NCI-H2107 treated with DMSO at 0.1 percent for 48 hours (cell line): ENCODE measurements around the gene CTAG1B.
"Not testable (repeated sequence)": the region's sequence is repeated elsewhere in the genome, so short reads cannot be mapped to it uniquely, and the experiment has no call there.

Source experiments
- DNase-seq: peaks from one replicate; lab custom pipeline; 2025; ENCODE audit not compliant: unreplicated experiment; lab: John Stamatoyannopoulos, UW

CTAG1B gene

DNA sequence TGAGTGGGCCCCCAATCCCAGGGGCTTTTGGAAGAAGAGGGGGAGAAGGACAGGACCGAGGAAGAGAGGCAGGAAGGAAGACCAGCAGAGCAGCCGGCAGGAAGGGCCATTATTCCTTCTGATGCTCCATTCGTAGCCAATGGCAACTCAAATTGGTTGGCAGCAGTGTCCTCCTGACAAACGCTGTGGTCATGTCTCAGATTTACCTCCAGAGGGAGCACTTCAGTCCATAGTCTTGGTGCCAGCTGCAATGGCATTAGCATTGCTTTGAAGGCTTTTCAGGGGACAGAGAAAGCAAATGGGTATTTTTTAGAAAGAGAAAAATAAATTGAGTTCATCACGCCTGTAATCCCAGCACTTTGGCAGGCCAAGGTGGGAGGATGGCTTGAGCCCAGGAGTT, 9.9 kb upstream of the CTAG1B start:
- not testable (repeated sequence) for DNase-seq

DNA sequence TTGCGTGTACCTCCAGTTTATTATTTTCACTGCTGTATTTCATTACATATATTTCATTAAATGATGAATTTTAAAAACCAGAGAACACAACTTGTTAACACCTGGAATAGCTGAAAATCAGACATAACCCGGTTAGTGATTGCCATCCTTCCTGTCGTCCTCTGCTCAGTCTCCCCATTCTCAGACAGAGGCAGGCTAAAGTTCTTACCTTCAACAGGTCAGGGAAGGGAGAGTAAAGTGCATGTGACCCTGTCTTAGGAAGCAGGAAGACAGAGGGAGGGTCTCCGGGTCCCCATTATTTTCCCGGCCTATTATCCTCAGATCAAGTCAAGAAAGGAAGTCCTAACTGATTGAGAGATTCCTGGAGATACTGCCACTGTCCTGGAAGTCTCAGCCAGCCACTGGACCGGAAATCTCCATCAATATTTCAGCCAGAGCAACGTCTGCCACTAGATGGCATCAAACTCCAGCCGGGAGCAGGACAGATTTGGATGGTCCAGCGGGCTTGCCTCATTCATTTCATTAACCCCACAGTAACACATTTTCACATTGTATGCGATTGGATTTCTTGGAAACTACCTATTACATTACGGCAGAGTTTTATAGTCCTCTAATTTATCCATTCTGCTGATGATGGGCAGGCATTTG, 1.8 kb upstream of the CTAG1B start:
- not testable (repeated sequence) for DNase-seq

DNA sequence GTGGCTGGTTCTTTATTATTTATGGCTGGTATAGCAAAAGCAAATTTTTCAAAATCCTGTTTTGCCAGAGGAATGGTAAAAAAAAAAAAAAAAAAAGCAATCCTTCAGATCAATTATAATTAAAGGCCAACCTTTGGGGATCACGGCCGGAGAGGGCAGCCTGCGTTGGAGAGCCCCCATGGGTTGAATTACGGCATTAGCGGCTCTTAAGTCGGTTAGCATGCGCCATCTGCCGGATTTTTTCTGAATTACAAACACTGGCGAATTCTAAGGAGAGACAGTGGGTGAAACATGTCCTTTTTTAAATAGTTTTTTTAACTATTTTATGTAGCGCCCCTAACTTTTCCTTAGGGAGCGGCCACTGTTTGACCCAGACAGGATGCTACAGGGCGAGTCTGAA, 5.5 kb downstream of the CTAG1B start:
- not testable (repeated sequence) for DNase-seq

DNA sequence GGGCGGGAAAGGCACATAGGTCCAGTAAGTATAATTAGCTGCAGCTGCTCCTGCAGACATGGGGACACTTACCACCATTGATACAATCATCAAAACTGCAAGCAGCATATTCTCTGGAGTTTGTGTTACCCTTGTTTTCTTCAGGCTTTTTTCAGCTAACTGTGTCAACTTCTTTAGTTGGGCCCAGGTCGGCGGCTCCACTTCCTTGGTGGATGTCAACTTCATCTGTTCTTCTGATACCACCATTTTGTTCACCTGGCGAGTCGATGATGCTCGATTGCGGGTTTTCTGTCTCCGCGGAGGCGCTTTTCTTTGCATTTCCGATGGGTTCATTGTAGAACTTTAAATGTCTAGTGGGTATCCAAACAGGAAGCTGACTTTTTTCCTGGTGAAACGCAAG, 7.9 kb downstream of the CTAG1B start:
- DNase-seq: not testable (repeated sequence)

DNA sequence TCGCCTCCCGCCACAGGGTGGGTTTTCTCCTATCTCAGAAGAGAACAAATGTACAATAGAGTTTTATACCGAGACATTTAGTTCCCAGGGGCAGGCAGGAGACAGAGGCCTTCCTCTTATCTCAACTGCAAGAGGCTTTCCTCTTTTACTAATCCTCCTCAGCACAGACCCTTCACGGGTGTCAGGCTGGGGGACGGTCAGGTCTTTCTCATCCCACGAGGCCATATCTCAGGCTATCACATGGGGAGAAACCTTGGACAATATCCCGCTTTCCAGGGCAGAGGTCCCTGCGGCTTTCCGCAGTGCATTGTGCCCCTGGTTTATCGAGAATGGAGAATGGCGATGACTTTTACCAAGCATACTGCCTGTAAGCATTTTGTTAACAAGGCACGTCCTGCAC, 10.3 kb downstream of the CTAG1B start:
- not testable (repeated sequence) for DNase-seq

DNA sequence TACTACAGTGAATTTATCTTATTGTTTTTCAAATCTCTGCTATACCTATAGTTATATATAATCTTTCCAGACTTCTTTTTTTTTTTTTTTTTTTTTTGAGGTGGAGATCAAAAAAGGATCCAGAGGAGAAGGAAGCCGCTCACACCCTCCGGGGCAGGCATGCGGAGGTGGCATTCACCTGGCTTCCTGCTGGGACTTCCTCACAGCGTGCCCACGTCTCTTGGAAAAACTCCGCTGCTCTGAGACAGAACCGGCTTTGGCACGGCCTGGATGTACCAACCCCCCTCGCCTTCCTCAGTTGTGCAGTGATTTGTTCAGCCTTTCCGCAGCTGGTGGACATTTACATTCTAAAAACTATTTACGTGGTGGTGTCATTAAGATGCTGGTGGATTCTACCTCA, 11.1 kb downstream of the CTAG1B start:
- not testable (repeated sequence) for DNase-seq

DNA sequence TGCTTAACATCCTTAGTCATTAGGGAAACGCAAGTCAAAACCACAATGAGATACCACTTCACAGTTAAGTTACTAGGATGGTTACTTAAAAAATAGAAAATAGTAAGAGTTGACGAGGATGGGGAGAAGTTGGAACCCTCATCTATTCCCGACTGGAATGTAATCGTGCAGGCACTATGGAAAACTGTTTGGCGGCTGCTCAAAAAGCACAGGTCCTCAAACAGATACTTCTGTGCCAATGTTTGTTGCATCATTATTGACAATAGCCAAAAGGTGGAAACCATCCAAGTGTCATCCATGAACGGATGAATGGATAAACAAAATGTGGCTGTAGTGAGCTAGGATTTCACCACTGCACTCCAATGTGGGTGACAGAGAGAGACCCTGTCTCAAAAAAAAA, 11.7 kb downstream of the CTAG1B start:
- no peak for DNase-seq

DNA sequence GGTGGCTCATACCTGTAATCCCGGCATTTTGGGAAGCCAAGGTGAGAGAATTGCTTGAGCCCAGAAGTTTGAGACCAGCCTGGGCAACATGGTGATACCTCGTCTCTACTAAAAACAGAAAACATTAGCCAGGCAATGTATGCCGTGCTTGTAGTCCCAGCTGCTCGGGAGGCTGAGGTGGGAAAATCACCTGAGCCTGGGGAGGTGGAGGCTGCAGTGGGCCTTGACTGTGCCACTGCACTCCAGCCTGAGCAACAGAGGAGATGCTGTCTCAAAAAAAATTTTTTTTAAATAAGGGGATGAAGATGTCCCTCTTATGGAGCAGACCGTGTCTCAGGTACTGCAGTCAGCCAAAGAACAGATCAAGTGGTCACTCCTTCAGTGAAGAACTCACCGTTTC, 13.5 kb downstream of the CTAG1B start:
- DNase-seq: no peak

DNA sequence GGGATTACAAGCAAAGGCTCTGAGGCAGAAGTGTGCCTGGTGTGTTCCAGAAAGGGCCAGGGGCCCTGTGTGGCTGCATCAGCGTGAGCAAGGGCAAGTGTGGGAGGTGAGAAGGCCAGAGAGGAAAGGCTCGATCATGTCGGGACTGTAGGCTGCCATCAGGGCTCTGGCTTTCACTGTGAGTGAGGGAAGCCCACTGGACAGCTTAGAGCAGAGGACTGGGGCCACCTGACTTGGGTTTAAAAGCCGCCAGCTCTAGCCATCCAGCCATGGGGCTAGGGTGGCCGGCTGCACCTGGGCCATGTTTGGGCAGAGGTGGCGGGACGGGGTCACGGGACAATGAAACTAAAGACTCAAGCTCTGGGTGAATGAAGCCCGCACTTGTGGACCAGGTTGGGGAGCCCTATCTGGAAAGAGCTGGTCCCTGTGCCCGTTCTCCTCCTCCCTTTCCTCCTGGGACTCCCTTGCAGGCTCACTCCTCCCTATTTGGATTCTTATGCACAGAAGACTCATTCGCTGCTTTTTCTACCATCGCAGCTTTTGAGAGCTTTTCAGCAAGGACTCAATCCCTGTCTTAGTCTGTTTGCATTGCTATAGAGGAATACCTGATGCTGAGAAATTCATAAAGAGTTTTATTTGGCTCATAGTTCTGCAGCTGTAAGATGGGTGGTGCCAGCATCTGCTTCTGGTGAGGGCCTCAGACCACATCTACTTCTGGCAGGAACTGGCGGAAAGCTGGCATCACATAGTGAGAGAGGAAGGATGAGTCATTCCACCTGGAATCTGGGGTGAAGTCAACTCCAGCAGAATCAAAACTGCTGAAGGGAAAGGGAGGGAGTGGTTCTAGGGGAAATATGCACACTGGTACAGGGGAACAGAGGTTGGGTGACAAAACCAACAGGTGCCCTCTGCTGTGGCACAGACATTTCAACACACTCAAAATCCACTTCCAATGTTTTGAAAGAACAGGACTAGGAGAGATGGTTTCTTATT, 15.3 kb downstream of the CTAG1B start:
- no peak for DNase-seq

DNA sequence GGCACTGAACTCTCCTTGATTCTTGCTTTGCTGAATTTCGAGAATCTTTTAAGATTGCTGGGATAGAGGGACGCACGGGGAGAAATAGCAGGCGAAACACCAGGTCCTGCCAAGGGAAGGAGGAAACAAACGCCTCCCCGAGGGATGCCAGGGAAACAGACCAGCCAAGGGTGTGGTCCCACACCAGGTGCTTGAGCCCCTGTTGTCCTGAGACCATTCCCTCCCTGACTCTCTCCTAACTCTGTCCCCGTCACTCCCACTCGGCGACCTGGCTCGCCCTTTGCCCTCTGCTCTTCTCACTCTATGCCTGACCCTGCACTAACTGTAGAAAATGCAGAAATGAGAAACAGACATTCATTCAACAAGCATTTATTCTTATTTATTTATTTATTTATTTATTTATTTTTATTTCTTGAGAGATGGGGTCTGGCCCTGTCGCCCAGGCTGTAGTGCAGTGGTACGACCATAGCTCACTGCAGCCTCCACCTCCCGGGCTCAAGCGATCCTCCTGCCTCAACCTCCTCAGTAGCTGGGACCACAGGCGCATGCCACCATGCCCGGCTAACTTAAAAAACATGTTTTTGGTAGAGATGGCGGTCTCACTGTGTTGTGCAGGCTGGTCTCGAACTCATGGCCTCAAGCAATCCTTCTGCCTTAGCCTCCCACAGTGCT, 16.2 kb downstream of the CTAG1B start:
- DNase-seq: no peak

DNA sequence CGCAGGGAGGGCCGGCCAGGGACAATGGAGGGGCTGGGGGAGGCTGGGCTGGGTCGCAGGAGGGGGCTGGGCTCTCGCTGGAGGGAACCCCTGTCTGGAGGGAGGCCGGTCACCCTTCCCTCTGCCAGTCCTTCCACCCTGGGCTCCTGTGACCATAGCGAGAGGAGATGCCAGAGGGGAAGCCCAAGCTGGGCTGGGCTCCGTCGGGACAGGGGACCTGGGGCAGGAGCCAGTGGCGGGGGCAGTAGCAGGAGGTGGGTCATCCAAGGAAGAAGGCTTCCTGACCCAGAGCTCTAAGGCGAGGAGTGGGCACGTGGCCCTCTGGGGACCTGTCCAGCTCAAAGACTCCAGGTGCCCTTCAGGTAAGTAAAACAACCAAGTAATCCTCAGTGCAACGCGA, 16.9 kb downstream of the CTAG1B start:
- no peak for DNase-seq

DNA sequence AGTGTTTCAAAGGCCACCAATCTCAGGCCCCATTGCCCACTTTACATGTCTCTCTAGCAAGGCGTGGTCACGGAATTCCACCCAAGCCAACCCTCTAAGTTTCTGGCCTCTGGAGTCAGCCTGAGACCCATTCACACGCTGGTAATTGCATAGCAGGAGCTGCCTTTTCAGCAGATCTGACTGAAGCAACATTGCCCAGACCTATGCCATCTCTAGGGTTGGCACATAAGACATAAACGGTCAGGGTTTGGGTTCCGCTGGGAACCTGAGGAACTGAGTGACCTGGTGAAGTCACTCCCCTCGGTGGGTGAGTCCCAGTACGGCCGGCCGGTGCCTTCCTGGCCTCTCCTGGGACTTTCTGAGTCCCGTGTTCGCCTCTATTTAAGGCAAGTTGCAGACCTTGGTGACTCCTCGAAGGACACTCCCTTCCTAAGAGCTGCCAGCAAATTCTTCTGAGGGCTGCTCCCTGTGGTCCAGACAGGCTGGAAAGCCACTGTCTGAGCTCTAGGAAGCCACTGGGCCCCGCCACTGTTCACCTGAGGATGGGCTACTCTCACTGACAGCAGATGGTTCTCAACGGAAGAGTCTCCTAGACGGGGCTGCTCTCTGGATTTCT, 18.2 kb downstream of the CTAG1B start:
- DNase-seq: no peak

DNA sequence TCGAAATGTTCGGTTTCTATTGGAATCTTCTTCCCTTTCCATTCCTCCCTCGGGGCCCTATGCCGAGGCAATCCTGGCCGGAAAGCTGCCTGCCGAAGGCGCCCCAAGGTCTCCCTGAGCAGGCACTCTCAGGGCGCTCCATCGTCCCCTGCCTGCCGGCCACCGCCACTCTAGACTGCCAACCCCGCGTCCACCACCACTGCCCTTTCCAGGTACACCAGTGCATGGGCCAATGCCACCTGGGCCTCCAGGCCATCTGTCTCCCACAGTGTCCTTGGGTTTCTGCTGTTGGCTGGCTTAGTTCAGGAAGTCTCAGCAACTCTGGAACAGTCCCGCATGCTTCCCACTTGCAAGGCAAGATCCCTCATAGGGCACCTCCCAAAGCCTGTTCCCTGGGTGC, 19.6 kb downstream of the CTAG1B start:
- DNase-seq: no peak

DNA sequence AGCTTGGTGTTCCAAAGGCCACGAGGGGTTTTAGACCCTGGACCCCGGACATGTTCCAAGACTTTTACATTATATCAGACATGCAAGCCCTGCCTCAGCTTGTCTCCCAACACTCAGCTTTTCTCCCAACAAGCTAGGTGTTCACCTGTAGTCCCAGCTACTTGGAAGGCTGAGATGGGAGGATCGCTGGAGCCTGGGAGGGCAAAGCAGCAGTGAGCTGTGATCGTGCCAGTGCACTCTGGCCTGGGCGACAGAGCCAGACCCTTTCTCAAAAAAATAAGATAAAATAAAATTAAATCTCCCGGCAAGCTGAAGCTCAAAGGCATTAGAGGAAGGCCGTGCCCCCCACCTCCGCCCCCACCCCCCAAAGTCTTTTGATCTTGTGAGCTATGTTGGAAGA, 20.4 kb downstream of the CTAG1B start:
- DNase-seq: no peak

DNA sequence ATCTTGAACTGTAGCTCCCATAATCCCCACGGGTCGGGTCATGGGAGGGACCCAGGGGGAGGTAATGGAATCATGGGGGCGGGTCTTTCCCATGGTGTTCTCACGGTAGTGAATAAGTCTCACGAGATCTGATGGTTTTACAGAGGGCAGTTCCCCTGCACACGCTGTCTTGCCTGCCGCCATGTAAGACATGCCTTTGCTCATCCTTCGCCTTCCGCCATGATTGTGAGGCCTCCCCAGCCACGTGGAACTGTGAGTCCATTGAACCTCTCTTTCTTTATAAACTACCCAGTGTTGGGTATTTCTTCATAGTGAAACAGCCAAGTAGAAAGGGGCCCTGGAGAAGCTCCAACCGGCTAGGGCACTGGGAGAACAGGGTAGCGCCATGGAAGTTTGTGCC, 21.9 kb downstream of the CTAG1B start:
- no peak for DNase-seq

DNA sequence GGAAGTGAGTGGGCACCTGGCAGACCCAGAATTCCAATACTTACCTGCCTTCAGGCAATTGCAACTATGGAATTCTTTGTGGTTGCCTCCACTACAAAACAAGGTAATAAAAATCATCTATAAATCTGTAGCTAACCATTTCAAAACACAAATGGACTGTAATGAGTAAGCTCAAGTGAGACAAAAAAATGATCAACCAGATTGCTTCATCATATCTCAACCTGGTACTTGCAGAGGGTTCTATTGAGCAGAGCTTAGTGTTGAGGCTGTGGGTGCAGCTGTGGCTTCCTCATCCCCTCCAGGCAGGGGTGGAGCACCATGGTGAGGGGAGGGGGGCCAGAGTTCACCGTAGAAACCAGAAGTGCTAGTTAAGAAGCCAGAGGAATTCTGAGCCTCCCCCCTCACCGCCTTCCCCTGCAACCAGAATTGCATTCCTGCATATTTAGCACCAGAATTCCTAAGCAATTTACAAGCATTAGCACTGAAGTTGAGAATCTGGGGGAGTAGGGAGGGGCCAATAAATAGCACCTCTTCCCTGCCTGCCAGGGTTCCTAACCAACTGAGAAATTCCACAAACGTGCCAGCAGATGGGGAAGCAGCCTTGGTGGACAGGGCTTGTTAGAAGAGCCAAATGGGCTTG, 22.7 kb downstream of the CTAG1B start:
- DNase-seq: no peak

DNA sequence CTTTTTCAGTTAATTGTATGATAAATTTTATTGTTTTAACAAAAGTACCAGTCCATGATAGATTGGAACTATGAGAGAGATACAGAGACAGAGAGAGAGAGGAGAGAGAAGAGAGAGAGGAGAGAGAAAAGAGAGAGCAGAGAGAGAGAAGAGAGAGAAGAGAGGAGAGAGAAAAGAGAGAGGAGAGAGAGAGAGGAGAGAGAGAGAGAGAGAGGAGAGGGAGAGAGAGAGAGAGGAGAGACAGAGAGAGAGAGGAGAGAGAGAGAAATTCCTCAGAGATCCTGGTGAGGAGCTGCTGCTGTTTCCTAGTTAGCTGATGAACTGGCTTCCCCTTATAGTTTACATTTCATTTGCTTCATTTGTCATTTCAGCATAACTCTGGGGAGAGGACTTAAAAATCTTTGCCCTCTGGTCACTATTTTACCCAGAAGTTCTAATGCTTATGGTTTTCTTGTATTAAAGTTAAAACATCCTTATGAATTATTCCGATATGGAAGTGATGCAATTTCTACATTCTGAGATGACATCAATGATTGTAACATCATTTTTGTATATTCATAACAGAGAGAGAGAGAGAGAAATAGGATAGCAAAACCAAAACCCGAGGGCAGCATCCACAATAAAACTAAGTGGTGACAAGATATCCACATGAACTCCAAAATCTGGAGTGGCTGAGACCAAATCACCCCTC, 23.4 kb downstream of the CTAG1B start:
- DNase-seq: no peak

DNA sequence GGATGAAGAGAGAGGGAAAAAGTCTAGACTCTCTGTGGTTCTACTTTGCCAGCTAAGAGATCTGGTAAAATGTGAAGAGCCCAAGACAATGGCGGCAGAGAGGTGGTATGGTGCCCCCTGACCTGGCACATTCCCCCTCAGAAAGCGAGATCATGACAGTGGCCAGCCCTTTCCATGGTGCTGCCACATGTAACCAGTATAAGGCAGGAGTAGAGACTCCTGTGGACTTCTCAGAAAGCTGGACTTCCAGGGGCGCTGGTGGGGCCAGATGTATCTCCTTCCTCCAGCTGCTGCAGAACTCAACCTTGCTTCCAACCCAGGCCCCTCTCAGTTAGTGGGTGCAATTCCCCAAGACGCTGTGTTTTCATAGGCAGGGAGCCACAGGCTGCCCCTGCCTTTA, 24.6 kb downstream of the CTAG1B start:
- DNase-seq: no peak

DNA sequence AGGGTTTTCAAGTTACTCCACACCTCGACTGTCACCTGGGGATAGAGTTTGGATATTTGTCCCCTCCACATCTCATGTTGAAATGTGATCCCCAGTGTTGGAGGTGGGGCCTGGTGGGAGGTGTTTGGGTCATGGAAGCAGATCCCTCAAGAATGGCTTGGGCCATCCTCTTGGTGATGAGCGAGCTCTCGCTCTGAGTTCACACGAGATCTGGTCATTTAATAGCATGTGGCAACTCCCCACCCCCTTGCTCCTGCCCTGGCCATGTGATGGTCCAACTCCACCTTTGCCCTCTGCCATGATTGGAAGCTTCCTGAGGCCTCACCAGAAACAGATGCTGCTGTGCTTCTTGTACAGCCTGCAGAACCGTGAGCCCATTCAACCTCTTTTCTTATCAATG, 25.9 kb downstream of the CTAG1B start:
- no peak for DNase-seq

DNA sequence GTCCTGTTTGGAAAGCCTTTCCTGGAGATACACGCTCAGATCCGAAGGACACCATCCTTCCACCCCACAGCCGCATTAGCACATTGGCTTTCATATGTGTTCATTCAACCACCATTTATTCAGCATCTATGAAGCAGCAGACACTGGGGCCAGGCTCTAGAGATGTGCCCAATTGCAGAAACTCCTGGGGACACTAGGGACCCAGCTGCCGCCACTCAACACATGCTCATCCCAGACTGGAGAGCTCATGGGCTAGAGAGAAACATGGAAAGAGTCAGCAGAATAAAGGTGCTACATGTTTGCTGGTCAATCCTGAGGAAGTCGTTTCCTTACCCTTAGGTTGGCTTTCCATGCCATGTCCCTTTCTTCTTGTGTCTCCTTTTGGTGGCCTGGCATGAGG, 26.6 kb downstream of the CTAG1B start:
- DNase-seq: no peak
